ENCODE results near the gene ALDH1L2.
"Not testable (repeated sequence)": the region's sequence is repeated elsewhere in the genome, so short reads cannot be mapped to it uniquely, and the experiment has no call there.

ALDH1L2 gene

DNA sequence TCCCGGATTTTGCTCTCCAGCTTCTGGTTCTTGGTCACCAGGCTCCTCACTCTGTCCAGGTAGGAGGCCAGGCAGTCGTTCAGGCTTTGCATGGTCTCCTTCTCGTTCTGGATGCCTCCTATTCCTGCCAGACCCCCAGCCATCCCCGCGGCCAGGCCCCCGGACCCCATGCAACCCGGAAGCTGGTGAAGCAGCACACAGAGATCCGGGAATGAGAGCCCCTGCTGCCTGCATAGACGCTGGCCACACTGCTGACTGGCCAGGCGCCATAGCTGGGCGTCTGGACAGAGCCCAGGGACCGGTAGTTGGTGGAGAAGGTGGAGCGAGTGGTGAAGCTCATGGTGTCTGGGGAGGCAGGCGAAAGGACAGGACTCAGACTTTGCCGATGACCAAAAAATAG, 106.6 kb downstream of the ALDH1L2 start:
- DNase-seq (ENCODE audit: low spot score), result not testable (repeated sequence)

DNA sequence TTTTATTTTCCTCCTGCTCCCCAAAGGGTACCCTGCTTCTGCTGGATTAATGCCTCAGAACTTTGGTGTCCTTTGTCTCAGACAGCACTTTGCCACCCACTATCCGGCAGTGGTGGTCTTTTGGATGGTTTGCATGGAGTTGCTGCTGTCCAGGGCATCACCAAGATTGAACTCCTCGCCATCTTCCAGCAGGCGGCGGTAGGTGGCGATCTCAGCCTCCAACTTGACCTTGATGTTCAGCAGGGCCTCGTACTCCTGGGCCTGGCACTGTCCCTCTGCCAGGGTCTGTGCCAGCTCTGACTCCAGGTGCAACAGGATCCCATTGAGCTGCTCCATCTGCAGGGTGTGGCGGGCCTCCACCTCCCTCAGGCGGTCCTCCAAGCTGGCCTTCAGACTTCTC, 107.6 kb downstream of the ALDH1L2 start:
- DNase-seq (ENCODE audit: low spot score), result no peak

DNA sequence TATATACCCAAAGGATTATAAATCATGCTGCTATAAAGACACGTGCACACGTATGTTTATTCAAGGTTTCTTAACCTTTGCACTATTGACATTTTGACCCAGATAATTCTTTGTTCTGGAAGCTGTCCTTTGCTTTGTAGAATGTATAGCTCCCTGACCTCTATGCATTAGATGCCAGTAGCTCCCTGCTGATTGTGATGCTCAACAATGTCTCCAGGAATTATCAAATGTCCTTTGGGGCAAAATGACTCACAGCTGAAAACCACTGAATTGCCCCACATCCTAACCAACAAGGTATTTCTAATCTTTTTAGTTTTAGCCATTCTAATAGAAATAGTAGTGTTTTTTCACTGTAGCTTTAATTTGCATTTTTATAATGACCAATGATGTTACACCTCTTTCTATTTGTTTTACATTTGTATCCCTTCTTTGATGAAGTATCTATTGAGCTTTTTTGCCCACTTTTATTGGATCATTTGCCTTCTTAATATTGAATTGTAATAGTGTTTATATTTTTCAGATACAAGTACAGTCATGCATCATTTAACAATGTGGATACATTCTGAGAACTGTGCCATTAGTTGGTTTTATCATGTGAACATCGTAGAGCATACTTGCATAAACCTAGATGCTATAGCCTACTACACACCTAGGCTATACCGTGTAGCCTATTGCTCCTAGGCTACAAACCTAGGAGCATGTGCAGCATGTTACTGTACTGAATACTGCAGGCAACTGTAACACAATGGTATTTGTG, 108.5 kb downstream of the ALDH1L2 start:
- DNase-seq (ENCODE audit: low spot score), result peak; percentile 53

DNA sequence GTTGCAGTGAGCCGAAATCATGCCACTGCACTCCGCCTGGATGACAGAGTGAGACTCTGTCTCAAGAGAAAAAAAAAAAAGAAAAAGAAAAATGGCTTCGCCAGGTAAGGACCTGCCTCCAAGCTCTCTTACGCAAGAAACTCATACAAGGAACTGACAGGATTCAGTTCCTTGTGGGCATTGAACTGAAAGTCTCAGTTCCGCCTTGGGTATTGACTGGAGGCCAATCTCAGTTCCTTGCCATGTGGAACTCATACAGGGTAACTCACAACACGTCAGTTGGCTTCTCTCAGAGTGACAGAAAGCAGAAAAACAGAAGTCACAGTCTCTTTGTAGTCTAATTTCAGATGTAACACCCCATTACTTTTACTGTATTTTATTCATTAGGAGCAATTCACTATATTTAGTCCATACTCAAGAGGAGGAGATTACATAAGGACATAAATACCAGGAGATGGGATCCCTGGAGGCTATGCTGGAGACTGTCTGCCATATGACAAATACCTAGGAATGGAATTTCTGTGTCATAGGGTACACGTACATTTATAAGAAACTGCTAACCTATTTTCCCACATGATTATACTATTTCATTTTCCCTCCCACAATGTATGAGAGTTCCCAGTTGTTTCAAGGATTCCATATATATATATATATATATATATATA, 109.5 kb downstream of the ALDH1L2 start:
- peak; percentile 23 for DNase-seq (ENCODE audit: low spot score)

DNA sequence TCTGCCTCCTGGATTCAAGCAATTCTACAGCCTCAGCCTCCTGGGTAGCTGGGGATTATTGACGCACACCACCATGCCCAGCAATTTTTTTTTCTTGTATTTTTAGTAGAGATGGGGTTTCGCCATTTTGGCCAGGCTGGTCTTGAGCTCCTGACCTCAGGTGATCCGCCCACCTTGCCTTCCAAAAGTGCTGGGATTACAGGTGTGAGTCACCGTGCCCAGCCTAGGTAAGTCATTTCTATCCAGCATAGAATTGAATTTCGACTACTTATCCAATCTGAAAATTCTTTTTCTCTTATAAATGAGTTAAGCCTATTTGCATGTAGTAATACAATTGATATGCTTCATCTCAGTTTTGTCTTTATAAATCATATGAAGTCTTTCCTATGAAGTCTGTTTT, 111.0 kb downstream of the ALDH1L2 start:
- DNase-seq (ENCODE audit: low spot score), result no peak

DNA sequence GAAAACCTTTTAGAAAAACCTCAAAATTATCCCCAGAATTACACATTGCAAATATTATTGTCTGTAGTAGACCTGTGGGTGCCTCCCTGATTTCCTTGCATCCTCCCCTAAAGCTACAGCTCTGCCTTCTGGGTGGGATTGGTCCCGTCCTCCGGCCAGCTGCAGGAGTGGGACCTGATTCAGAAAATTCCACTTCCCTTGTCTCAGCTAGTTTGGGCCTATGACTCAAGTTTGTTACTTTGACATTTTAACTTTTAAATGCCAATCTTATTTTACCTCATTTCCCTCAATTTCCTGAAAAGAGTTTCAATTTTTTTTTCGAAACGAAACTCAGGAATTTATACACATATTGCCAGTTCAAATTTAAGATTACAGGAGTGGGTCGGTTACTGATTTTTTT, 113.0 kb downstream of the ALDH1L2 start:
- peak; percentile 23 for DNase-seq (ENCODE audit: low spot score)

Data from GM03348 (cell line).